ENCODE measurements around the gene HTR1D.

HTR1D gene

DNA sequence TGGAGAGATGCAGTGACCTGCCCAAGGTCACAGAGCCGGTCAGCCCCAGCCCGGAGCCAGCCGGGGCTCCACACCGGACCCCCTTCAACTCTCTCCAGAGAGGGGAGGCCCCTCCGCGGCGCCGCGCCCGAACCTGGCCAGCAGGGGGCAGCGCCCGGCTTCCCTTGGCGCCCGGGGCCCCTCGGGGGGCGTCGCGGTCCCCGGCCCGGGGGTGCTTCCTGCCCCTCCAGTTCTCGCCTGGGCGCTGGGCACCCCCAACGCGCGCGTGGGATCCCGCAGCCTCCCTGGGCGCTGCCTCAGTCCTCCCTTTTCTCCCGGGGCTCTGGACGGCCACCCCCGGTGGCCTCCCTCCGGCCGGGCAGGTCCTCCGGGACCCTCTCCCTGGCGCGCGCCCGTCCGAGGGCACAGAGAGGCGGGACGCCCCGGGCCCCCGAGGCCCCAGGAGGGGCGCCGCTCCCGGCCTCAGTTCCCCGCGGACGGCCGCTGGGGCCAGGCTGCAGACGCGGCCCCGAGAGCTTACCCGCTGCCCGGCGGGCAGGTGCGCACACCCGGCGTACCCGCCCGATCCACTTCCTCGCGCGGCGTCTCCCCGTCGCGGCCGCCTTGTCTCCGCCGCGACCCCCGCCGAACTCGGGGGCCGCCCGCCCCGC, 406 bp downstream of the HTR1D start:
- no peak overlapping the region for H3K4me2 ChIP-seq (ENCODE audit: insufficient read depth, low read length)
- no peak for TF ChIP-seq EZH2 (IDR thresholded peaks at IDR 0.05; ENCODE audit: borderline replicate concordance, low read depth, low read length, severe bottlenecking)
- TF ChIP-seq, protein P1, sequence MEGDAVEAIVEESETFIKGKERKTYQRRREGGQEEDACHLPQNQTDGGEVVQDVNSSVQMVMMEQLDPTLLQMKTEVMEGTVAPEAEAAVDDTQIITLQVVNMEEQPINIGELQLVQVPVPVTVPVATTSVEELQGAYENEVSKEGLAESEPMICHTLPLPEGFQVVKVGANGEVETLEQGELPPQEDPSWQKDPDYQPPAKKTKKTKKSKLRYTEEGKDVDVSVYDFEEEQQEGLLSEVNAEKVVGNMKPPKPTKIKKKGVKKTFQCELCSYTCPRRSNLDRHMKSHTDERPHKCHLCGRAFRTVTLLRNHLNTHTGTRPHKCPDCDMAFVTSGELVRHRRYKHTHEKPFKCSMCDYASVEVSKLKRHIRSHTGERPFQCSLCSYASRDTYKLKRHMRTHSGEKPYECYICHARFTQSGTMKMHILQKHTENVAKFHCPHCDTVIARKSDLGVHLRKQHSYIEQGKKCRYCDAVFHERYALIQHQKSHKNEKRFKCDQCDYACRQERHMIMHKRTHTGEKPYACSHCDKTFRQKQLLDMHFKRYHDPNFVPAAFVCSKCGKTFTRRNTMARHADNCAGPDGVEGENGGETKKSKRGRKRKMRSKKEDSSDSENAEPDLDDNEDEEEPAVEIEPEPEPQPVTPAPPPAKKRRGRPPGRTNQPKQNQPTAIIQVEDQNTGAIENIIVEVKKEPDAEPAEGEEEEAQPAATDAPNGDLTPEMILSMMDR (IDR thresholded peaks at IDR 0.05; ENCODE audit: borderline replicate concordance, extremely low read depth, low read length, poor library complexity, severe bottlenecking), result peak; percentile 55
- H2AFZ ChIP-seq (ENCODE audit: low read depth, low read length), result no peak overlapping the region
- no peaks in the 10 kb centered on the region for H3K4me1 ChIP-seq (ENCODE audit: insufficient read depth, low read length)
- no peaks in the 10 kb centered on the region for H3K79me2 ChIP-seq (ENCODE audit: insufficient read depth, low read length)
- no peak overlapping the region for H3K4me3 ChIP-seq (ENCODE audit: low read depth in 1 of 2, low read length in 2 of 2)
- no peaks in the 10 kb centered on the region for H3K9me3 ChIP-seq (ENCODE audit: insufficient read depth, low read length, severe bottlenecking)
- no peaks in the 10 kb centered on the region for H3K36me3 ChIP-seq (ENCODE audit: insufficient read depth, low read length)
- H3K27me3 ChIP-seq (ENCODE audit: insufficient read depth, low read length, poor library complexity), result peaks cover 45% of the 10 kb centered on the region
- no peaks in the 10 kb centered on the region for H4K20me1 ChIP-seq (ENCODE audit: insufficient read depth, low read length)
- H3K27ac ChIP-seq (ENCODE audit: low read length), result no peak overlapping the region
- no peak for DNase-seq
- ATAC-seq (ENCODE audit: insufficient read depth, low read depth), result peak; percentile 44; the same call in 2 of the 3 replicates
- H3K9ac ChIP-seq (ENCODE audit: low read depth, low read length), result no peak overlapping the region

GRCh38 chr1:23215751-23216449, 1.4 kb downstream of the HTR1D start:
- no peaks in the 10 kb centered on the region for H3K9me3 ChIP-seq (ENCODE audit: insufficient read depth, low read length, severe bottlenecking)
- DNase-seq (no peak), ATAC-seq (ENCODE audit: insufficient read depth, low read depth) (no peak)
- no peaks in the 10 kb centered on the region for H3K79me2 ChIP-seq (ENCODE audit: insufficient read depth, low read length)
- H2AFZ ChIP-seq (ENCODE audit: low read depth, low read length), result no peak overlapping the region
- H3K36me3 ChIP-seq (ENCODE audit: insufficient read depth, low read length), result no peaks in the 10 kb centered on the region
- no peak overlapping the region for H3K4me2 ChIP-seq (ENCODE audit: insufficient read depth, low read length)
- no peaks in the 10 kb centered on the region for H3K4me1 ChIP-seq (ENCODE audit: insufficient read depth, low read length)
- H3K9ac ChIP-seq (ENCODE audit: low read depth, low read length), result no peak overlapping the region
- H3K27ac ChIP-seq (ENCODE audit: low read length), result no peak overlapping the region
- no peak for TF ChIP-seq EZH2 (IDR thresholded peaks at IDR 0.05; ENCODE audit: borderline replicate concordance, low read depth, low read length, severe bottlenecking)
- TF ChIP-seq, protein P1 (IDR thresholded peaks at IDR 0.05; ENCODE audit: borderline replicate concordance, extremely low read depth, low read length, poor library complexity, severe bottlenecking), result no peak
- peaks cover 49% of the 10 kb centered on the region for H3K27me3 ChIP-seq (ENCODE audit: insufficient read depth, low read length, poor library complexity)
- H3K4me3 ChIP-seq (ENCODE audit: low read depth in 1 of 2, low read length in 2 of 2), result no peak overlapping the region
- no peaks in the 10 kb centered on the region for H4K20me1 ChIP-seq (ENCODE audit: insufficient read depth, low read length)

GRCh38 chr1:23215291-23215690, 2.0 kb downstream of the HTR1D start:
- peaks cover 48% of the 10 kb centered on the region for H3K27me3 ChIP-seq (ENCODE audit: insufficient read depth, low read length, poor library complexity)
- DNase-seq, result no peak
- TF ChIP-seq, protein P1 (IDR thresholded peaks at IDR 0.05; ENCODE audit: borderline replicate concordance, extremely low read depth, low read length, poor library complexity, severe bottlenecking), result no peak
- TF ChIP-seq EZH2 (IDR thresholded peaks at IDR 0.05; ENCODE audit: borderline replicate concordance, low read depth, low read length, severe bottlenecking), result no peak

More at GRCh38 chr1:23215291-23215690, 2.0 kb downstream of the HTR1D start:
- H3K4me3 ChIP-seq (ENCODE audit: low read depth in 1 of 2, low read length in 2 of 2), result no peak overlapping the region
- H3K9ac ChIP-seq (ENCODE audit: low read depth, low read length), result no peak overlapping the region
- no peaks in the 10 kb centered on the region for H3K79me2 ChIP-seq (ENCODE audit: insufficient read depth, low read length)
- no peak overlapping the region for H3K4me2 ChIP-seq (ENCODE audit: insufficient read depth, low read length)
- no peaks in the 10 kb centered on the region for H4K20me1 ChIP-seq (ENCODE audit: insufficient read depth, low read length)
- H3K4me1 ChIP-seq (ENCODE audit: insufficient read depth, low read length), result no peaks in the 10 kb centered on the region
- no peaks in the 10 kb centered on the region for H3K36me3 ChIP-seq (ENCODE audit: insufficient read depth, low read length)
- H3K27ac ChIP-seq (ENCODE audit: low read length), result no peak overlapping the region
- no peak overlapping the region for H2AFZ ChIP-seq (ENCODE audit: low read depth, low read length)
- no peak for ATAC-seq (ENCODE audit: insufficient read depth, low read depth)
- no peaks in the 10 kb centered on the region for H3K9me3 ChIP-seq (ENCODE audit: insufficient read depth, low read length, severe bottlenecking)

Data from DND-41 (cell line).